Measurements from ENCODE around the gene VPREB3.

DNA sequence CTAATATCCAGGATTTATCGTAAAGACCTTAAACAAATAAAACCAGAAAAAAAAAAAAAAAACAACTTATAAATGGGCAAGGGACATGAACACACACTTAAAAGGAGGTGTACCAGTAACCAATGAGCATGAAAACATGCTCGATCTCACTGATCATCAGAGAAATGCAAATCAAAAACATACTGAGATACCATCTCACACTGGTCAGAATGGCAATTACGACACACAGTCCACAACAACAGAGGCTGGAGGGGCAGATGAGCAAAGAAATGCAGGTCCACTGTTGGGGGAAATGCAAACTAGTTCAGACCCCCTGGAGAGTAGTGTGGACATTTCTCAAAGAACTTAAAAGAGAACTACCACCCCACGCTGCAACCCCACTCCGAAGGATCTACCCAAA, 50.2 kb downstream of the VPREB3 start:
- TF ChIP-seq, protein P1, sequence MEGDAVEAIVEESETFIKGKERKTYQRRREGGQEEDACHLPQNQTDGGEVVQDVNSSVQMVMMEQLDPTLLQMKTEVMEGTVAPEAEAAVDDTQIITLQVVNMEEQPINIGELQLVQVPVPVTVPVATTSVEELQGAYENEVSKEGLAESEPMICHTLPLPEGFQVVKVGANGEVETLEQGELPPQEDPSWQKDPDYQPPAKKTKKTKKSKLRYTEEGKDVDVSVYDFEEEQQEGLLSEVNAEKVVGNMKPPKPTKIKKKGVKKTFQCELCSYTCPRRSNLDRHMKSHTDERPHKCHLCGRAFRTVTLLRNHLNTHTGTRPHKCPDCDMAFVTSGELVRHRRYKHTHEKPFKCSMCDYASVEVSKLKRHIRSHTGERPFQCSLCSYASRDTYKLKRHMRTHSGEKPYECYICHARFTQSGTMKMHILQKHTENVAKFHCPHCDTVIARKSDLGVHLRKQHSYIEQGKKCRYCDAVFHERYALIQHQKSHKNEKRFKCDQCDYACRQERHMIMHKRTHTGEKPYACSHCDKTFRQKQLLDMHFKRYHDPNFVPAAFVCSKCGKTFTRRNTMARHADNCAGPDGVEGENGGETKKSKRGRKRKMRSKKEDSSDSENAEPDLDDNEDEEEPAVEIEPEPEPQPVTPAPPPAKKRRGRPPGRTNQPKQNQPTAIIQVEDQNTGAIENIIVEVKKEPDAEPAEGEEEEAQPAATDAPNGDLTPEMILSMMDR (IDR thresholded peaks at IDR 0.05; ENCODE audit: insufficient read depth, low read length, poor library complexity, severe bottlenecking) = no peak
- no peak for TF ChIP-seq EZH2phosphoT487 (conservative IDR thresholded peaks at IDR 0.05; ENCODE audit: low read length)
